A549 treated with CORT108297 at 1 μM for 4 hours (cell line): ENCODE results near the gene LAMP2. TPM values are rescaled to one million over a fixed set of nuclear protein-coding genes. Genes with fewer than 3 reads are reported as not detected.

Source experiments
- total RNA-seq: library from RNA; stranded (reverse); fragments of 200-300 nt; extraction: Qiagen RNA extraction; gene quantifications from 5 replicates; pipeline ENCODE4 v1.2.3, GENCODE V29; 2022

LAMP2 gene
- total RNA-seq: 86.2 to 106 TPM (median 102 TPM) in 5 replicates

GRCh38 chrX:120468825-120469525 is at the start of gene LAMP2:
Gene LAMP2, minus strand, starts transcription at chrX:120469296. Its CDS starts 127 bp downstream, at chrX:120469169.

Other genes starting within 250 kb of the LAMP2 start
- 8.6 to 12.5 TPM (median 11.5 TPM) in 5 replicates for gene ZBTB33, start 218.5 kb downstream of the LAMP2 start, total RNA-seq
- gene TMEM255A, start 157.8 kb downstream of the LAMP2 start, total RNA-seq: 0.08 to 0.25 TPM (median 0.14 TPM) in 5 replicates
- gene ATP1B4, start 107.2 kb downstream of the LAMP2 start, total RNA-seq: not detected in 5 replicates
- 41.4 to 60.7 TPM (median 54.3 TPM) in 5 replicates for gene CUL4B, start 91.7 kb upstream of the LAMP2 start, total RNA-seq
- 90.1 to 110 TPM (median 93.3 TPM) in 5 replicates for gene MCTS1, start 134.8 kb upstream of the LAMP2 start, total RNA-seq
- gene C1GALT1C1, start 160.8 kb upstream of the LAMP2 start, total RNA-seq: 31.3 to 42.5 TPM (median 33.7 TPM) in 5 replicates